GM18508 (cell line): ENCODE results near the gene CNNM4.

Experiments used
- ATAC-seq: cut with Tn5 transposase; IDR thresholded peaks from one replicate; pipeline ENCODE4 v1.9.1; 2021; ENCODE audit warnings: moderate number of reproducible peaks; ENCODE audit not compliant: insufficient read depth, unreplicated experiment

Gene CNNM4

DNA sequence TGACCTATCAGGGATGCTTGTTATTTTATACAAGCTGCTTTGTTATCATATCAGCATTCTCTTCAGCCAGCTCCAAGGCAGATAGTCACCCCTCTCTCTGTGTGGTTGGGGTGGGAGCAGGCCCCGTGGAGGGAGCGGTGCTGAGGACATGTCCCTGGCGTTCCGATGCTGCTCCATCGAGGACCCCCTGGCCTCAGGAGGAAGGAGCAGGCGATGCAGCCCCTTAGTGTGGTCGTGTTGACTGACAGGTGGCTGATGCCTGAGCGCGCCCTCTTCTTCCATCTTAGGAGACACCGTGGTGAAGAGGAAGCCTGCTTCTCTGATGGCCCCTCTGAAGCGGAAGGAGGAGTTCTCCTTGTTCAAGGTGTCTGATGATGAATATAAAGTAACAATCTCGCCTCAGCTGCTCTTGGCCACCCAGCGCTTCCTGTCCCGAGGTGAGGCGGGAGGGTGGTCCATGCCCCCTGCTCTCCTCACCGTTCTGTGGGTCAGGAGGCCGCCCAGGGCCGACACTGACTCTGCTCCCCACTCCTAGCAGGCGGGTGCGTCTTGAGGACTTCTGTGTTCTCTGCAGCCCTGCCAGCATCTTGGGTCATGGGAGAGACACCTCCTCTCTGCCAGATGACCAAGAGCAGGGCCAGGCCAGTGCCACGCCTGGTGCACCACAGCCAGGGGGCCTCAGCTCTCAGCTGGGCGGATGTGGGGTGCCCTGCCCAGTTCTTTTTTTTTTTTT lies 66.0 kb downstream of the CNNM4 start:
- ATAC-seq: no peak

DNA sequence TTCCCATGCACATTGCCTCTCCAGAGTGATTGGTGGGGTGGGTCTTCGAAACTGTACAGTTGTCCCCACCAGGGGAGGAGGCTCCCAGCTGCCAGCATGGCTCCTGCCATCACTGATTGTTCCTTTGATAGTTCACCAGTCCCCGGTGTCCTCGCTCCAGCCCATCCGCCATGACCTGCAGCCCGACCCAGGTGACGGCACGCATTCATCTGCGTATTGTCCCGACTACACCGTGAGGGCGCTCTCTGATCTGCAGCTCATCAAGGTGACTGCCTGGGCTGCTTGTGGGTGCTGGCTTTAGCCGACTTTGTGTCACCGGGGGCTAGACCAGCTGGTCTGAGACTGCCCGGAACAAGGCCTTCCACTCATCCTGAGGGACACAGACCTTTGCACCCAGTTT lies 67.7 kb downstream of the CNNM4 start:
- no peak for ATAC-seq

DNA sequence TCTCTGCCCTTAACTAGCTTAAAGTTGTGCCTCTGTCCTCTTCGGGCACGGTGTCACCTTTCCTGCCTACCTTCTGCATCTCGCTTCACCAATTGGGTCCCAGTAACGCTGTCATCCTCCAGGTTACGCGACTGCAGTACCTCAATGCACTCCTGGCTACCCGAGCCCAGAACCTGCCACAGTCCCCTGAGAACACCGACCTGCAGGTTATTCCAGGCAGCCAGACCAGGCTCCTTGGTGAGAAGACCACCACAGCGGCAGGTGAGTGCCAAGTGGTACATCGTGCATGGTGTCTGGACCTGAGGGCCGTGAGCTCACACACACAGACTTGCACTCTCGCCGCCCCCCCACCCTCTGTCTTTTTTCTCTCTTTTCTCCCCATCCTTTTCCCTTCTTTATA lies 68.2 kb downstream of the CNNM4 start:
- no peak for ATAC-seq

DNA sequence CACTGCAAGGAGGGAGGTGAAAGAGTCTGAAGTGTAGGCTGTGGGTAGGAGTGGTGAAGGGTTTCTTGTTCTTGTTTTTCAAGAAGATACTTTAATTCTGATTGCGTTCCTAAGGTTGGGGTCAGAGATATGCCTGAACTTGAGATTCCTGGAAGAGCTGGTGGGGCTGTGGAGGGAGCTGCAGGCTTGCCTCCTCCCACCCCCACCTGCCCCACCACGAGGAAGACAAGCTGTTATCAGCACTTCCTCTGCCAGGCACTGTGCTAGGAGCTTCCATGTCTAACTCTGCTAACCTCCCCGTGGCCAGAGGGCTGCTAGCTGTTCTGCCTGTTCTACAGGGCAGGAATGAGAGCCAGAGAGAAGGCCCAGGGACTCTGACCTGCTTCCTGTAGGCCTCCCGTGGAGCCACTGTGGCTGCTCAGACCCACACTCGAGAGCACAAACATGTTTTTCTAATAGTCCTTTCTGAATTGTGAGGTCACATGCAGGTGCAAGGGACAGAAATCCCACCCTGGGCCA lies 69.4 kb downstream of the CNNM4 start:
- ATAC-seq: no peak

DNA sequence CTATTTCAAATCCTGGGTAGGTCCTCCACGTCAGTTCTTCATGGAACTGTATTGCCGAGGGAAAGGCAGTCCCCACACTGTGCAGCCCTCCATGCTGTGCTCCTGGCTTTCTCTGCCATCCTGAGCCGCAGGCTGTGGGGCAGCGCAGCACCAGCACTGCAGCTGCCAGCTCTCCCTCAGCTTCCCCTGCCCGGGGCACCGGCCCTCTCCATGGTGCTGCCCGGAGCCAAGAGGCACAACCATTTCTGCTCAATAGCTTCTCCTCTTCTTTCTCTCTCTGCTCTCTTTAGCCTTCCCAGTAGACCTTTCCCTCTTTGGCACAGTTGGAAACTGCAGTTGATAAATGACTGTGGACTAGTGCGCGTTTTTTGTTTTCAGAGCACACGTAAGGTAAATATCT lies 71.0 kb downstream of the CNNM4 start:
- ATAC-seq: no peak

DNA sequence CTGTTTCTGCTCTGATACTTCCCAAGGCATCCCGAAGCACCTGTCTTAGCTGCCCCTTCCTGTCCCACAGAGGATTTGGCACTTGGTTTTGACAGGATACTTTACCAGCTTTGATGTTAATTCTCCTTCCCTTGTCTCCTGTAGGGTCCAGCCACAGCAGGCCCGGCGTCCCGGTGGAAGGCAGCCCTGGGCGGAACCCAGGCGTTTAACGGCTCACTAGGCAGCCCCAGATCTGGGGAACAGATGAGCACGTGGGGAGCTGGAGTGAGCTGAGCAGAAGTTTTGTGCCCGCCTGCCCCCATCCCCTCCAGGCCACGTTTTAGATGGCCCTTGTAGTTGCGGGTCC lies 71.7 kb downstream of the CNNM4 start:
- ATAC-seq: no peak

DNA sequence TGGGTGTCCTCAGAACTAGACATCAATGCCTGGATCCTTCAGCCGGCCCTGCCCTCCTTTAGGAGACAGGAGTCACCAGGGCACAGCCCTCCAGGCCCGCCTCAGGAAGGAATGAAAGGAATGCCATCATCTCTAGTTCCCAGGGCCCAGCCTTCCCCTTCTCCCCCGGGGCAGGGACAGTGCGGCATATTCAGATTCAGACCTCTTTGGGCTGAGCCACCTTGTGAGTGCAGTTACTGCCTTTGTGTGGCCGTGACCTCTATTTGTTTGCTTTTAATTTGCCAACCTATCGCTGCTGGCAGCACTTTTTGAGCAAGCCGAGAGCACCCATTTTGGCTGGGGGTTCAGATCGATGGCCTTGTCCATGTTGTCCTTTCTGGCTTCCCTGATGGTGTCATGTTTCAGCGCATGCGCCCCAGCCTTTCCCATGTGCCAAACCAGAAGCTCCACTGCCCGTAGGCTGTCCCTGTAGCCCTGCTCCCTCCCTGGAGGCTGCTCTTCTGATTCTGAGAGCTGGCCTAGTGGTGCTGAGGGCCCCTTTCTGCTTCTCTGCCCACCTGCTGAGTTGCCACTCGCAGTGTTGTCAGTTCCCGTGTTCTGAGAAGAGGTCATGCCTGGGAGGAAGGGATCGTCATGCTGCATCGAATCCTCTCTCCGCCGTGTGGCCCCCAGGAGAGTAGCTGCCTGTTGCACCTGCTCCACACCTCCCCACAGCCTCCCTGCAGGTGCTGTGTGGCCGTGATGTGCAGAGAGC lies 72.2 kb downstream of the CNNM4 start:
- ATAC-seq: no peak

DNA sequence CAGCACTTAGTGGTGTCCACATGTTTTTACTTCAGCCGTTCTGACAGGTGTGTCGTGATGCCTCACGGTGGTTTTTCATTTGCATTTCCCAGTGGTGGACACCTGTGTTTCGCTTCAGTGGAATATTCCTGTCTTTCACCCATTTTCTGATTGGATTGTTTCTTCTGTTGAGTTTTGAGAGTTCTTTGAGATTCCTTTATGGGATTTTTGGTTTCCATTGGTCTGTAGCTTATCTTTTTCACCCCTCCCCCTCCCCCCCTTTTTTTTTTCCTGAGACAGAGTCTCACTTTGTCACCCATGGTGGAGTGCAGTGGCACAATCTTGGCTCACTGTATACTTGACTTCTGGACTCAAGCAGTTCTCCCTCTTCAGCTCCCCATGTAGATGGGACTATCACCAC lies 75.1 kb downstream of the CNNM4 start:
- no peak for ATAC-seq

DNA sequence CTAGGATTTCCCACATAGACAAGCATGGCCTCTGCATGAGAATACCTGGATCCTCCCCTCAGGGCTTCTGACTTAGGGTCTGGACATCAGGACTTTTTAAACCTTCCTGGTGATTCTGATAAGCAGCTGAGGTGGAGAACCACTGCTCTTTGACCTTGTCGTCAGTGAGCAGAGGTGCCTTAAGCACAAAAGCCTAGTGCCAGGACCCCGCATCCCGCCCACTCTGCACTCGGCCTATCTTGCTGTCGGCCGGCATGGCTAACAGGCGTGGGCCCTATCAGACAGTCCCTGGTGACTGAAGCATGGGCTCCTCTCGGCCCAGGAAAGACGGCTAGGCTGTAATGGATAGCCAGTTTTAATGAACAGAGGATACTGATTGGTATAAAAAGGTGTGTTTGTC lies 76.9 kb downstream of the CNNM4 start:
- ATAC-seq: no peak

DNA sequence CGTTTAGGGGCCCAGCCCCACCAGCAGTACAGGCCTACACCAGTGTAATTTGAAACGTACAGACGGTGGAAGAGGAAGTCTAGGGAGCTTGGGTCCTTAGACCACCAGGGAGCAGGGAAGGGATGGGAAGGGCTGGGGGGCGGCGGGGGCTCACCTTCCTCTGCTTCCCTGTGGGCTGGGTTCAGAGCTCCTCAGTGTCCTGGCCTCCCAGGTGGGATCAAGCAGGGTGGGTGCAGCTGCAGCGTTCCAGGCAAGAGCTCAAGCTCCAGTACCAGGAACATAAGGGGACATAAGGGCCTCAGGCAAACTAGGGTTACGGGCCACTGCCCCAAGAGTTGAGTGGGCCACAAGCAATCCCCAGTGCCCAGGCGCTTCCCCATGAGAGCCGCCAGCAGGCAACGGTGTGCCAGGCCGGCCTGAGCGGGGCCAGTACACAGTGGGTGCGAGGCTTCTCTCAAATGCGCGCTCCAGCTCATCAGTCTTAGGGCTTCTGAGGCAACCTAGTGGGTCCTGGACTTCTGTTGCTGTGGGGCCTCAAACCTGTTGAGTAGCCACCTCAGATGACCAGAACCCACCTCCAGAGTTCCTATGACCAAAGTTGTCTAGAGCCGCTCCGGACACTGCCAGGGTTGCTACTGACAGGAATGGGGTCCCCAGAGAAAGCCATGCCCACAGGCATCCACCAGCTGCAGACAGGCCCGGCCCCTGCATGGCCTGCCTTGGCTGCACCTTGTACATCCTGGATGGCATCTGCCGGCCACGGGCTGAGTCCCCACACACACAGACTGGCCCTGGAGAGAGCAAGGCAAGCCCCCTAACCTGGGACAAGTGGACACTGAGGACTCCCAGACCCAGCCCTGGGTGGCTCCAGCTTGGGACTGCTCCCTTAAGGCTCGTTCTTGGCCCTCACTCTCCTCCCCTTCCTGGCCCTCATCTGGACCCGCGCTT lies 77.9 kb downstream of the CNNM4 start:
- no peak for ATAC-seq

DNA sequence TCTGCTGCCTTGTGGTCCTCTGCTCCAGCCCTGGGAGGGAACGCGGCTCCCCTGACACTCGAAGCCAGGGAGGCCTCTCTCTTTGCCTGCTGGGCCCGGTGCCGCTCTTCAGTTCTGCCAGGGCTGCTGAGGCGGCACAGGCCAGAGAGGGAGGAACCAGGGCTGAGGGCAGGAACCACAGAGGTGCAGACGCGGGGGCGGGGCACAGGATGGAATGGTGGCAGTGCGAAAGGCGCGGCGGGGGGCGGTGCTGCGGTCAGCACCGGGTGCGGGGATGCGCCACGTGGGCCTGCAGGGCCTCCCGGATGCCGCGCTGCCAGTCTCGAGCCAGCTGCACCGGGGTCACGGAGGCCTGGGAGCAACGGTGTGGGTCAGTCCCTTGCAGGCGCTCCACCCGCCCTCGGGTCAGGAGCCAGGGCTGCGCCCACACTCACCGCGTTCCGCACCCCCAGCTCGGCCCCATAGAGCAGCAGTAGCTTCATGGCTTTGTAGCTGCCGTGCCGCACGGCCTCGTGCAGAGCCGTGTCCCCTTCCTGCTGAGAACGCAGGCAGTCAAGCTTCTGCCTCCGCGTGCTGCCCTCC lies 78.7 kb downstream of the CNNM4 start:
- no peak for ATAC-seq

DNA sequence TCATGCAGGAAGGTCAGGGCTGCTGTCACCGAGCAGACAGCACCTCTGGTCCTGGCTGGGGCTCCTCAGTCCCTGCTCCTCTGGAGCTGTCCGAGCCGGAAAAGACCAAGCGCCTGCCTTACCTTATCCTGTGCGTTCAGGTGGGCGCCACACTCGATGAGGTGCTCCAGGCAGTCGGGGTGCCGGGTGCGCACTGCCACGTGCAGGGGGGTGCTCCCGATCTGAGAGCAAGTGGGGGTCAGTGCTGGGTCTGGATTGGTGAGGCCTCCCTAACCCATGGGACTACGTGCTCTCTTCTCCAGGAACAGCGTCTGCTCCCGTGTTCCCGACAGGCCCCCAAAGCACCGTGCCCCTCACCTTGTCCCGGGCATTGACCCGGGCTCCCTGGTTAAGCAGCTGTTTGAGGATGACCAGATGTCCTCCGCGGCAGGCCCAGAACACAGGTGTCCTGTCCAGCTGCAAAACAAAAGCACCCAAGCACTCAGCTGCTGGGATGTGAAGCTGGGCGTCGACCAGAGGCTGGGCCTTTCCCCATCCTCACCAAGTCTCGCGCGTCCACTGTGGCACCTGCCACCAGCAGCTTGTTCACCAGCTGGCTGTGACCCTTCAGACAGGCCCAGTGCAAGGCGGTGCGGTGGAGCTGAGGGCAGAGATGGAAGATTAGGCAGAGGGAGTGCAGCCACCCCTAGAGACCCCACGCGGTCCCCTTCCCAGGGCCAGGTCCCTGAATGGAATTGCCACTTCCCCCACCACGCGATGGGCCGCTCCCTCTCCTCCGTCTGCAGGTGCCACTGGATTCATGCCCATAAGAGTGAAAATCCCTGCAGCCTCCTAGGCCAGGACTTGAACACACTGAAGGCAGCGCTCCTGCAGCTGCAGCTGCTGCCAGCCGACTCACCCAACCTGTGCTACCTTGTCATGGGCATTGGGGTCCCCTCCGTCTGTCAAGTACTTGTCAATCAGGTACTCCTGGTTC lies 79.5 kb downstream of the CNNM4 start:
- no peak for ATAC-seq

DNA sequence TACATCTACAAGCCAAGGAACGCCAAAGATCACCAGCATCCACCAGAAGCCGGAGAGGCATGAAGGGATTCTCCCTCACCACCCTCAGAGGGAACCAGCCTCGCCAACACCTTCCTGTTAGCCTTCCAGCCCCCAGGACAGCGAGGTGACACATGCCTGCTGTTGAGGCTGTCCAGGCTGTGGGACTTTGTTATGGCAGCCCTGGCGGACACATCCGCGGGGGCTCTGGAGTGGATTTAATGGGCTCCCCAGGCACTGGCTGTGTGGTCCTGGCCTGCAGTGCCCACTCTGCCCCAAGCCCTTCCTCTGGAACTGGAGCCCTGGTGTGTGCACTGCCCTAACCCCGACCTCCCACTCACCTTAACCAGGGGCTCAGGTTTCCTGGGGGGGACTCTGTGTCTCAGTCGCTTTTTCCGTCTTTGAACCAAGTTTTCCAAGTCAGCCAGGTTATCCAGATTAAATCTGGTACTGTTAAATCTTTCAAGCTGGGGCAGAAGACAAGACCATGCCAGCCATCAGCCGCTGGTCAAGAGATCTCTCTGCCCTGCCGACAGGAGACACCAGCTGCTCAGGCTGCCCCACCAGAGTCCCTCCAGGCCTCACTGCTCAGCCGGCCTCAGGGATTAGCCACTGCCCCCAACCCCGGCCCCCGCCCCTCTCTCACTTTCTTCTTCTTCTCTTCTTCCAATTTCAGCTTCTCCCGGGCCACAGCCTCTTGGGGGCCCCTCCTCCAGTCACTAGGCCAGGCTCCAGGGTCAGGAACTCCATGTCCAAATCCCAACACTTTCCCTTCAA lies 81.2 kb downstream of the CNNM4 start:
- ATAC-seq: no peak

DNA sequence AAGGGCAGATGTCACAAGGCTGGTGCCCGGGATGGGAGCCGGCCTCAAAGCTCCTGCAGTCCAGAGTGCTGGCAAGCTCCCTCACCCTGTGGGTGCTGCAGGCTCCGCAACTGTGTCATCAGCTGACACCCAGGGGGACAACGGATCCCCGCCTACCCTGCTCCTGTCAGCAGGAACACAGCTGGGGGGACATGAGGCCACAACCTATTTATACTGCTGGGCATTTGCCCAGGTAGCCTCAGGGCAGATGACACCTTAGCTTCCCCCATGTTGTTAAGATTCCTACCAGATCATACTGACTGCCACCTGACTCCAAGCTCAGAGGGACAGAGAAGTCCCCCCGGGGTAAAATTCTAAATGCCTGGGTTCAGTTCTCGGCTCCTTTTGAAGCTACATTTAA lies 81.9 kb downstream of the CNNM4 start:
- ATAC-seq: no peak

DNA sequence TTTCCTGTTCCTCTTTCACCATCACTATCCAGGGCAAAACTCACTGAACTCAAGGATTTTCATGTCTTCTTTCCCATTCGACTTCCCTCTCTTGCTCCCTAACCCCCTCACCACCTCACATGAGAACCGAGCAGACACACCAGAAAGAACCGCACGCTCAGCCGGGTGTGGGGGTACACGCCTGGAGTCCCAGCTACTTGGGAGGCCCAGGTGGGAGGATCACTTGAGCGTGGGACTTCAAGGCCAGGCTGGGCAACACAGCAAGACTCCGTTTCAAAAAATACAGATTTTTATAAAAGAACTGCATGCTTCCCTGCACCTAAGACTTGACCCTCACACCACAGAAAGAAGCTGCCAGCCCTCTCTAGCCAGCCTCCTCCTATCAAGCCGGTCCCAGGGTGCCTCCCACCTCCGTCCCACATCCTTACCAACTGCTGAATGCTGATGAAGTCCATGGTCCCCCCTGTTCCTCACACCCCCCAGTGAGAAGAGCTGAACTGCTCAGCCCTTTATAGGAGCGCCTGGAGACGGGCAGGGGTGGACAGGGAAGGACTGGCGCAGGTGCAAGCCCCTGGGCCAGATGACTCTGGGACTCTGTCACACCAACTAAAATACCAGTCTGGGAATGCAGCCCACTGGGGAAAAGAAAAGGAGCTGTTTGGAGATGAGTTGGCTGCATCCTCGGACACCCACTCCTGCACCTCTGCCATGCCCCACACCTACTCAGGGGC lies 83.0 kb downstream of the CNNM4 start, which contains the start of gene ANKRD23:
Gene ANKRD23 (minus strand): TSS at position 484 of the 731 bp plus-strand sequence. CDS start 29 bp downstream, at position 455.
- ATAC-seq: no peak

DNA sequence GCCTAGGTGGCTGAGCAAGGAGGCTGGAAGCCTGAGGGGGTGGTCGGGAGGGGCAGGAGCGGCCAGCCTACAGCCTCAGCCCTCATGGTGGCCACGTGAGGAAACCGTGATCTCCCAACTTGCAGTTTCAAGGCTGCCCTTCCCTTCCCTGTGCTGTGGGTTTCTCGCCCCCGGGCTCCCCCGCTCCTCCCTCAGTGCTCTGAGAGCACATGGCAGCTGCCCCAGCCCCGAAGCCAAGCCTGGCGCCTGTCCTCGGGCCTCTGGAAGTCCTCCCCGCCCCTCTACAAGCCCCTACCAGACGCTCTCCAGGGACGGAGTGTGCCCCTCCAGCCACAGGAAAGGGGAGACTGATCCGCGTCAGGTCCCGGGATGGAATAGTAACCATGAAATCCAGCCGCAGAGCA lies 83.7 kb downstream of the CNNM4 start:
- no peak for ATAC-seq

DNA sequence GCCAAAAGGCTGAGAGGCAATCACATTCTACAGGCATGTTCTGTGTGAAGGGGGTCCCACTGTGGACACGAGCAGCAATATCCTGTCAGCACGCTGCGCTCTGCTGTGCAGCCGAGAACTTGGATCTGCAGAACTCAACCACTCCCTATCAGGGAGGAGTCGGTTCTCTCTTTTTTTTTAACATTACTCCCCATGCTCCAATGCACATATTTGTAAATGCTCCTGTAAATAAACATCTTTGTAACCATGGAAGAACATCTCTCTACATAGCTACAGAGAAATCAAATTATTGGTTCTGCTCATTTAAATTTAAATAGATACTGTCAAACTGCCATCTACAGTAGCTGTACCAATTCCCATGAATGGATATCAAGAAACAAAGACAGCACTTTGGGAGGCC lies 86.1 kb downstream of the CNNM4 start:
- no peak for ATAC-seq

DNA sequence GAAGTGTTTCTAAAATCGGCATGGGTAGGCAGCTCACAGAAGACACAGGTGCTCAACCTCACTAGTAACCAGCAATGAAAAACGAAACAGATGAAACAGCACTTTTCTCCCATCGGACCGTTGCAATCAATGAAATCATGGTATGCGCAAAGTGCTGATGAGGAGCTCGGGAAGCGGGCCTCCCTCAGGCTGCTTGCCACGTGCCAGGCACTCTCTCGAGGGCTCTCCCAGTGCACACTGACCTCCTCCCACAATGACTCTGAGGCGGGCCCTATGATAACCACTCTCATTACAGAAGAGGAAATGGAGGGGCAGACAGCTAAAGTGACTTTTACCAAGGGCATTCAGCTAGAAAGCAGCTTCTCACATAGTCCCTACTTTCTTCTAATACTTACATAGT lies 86.9 kb downstream of the CNNM4 start:
- ATAC-seq: no peak
